Erythroblast (primary cell): ENCODE data around the gene CCDC197.

Experiments
- GATA1 ChIP-seq: IDR thresholded peaks from 2 replicates; pipeline ENCODE4 v1.6.1; 2011; ENCODE audit warnings: low read depth, mild to moderate bottlenecking, control low read depth, low read length, moderate library complexity
- POLR2A ChIP-seq: IDR thresholded peaks from 2 replicates; pipeline ENCODE4 v1.6.1; 2011; ENCODE audit warnings: mild to moderate bottlenecking, low read length

GRCh38 chr14:93996130-93996695 lies 888 bp upstream of the CCDC197 start:
- TF ChIP-seq POLR2A, result no peak
- TF ChIP-seq GATA1, result no peak
